LNCAP (cell line): ENCODE measurements around the gene PDF.

Source experiments
- CTCF ChIP-seq: fragments of 450-650 bp; IDR thresholded peaks from 2 replicates; pipeline ENCODE4 v1.5.1; 2017; ENCODE audit warnings: mild to moderate bottlenecking

Gene PDF

DNA sequence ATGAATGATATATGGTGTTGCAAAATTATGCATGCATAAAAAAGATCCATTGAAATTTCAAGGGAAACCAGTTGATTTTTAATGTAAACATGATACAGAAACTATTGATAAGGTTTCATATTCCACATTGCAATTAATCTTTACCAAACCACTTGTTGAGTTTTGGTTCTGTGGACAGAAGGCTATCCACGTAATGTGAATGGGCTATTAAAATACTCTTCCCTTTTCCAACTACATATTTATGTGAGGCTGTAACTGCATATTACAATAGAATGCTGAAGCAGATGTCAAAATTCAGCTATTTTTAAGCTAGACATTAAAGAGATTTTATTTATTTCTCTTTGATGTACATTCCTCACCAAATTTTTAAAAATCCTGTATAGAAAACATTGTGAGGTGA is 53.0 kb downstream of the PDF start:
- TF ChIP-seq CTCF = no peak
